ENCODE measurements around the gene GSG1L. TPM values are rescaled to one million over a fixed set of nuclear protein-coding genes. Genes with fewer than 3 reads are reported as not detected.

GSG1L gene
- total RNA-seq, 1 donor from 2014 or later, result 1.4 TPM

DNA sequence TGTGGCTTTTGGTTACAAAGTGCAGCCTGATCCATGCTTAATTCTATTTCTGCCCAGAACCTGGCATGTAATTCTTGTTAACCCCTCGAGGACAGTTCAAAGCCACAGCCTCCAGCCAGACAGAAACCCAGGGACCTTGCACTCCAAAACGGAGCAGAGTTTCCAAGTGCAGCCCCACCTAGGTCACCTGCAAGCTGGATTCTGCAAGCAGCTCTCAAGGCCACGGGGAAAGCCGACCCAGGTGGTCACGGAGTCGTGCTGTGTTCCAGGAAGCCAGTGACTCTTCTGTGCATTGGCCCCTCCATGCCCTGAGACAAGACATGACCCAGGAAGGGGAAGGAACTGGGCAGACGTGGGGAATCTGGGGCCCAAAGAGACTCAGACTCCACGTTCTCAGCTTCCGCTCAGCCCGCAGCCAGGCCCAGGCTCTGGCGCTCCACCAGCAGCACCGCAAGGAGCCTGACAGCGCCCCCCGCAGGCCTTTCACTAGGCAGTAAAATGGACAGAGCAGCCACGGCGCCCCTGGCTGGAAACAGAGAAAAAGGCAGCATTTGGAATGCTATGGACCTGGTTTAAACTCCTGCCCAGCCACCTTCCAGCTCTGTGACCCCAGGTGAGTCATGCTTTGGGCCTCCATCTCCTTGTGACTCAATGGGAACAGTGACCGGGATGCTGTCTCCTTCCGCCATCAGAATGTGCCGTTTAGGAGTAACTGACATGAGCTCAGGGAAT is 27.3 kb upstream of the GSG1L start:
- no peak for DNase-seq (ENCODE audit: extremely low spot score, unreplicated experiment)
- Mint-ChIP-seq H3K27me3 (no peaks in the 10 kb centered on the region), H3K9me3 (no peaks in the 10 kb centered on the region), H3K4me3 (no peak overlapping the region), H3K4me1 (ENCODE audit: unreplicated experiment) (peaks cover 6% of the 10 kb centered on the region), H3K27ac (peak overlapping the region; percentile 71), H3K36me3 (no peaks in the 10 kb centered on the region)
- TF ChIP-seq, protein P1, sequence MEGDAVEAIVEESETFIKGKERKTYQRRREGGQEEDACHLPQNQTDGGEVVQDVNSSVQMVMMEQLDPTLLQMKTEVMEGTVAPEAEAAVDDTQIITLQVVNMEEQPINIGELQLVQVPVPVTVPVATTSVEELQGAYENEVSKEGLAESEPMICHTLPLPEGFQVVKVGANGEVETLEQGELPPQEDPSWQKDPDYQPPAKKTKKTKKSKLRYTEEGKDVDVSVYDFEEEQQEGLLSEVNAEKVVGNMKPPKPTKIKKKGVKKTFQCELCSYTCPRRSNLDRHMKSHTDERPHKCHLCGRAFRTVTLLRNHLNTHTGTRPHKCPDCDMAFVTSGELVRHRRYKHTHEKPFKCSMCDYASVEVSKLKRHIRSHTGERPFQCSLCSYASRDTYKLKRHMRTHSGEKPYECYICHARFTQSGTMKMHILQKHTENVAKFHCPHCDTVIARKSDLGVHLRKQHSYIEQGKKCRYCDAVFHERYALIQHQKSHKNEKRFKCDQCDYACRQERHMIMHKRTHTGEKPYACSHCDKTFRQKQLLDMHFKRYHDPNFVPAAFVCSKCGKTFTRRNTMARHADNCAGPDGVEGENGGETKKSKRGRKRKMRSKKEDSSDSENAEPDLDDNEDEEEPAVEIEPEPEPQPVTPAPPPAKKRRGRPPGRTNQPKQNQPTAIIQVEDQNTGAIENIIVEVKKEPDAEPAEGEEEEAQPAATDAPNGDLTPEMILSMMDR (conservative IDR thresholded peaks at IDR 0.05), result peak; percentile 27

DNA sequence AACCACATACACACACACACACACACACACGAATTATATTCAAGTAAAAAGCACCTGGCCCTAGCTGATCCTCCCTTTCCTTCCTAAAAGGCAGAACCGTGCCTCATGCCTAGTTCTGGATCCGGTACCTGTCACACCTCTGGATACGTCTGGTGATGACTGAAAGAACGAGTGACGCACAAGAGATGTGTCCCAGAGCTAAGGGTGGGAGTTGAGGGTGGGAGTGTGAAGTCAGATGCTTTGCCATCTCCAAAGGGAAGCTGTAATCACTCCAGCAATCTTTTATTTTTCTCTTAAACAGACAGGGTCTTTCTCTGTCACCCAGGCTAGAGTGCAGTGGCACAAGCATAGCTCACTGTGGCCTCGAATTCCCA is 26.5 kb upstream of the GSG1L start:
- no peak overlapping the region for H3K4me3 Mint-ChIP-seq
- DNase-seq (ENCODE audit: extremely low spot score, unreplicated experiment), result no peak
- no peaks in the 10 kb centered on the region for H3K9me3 Mint-ChIP-seq
- H3K27me3 Mint-ChIP-seq, result no peaks in the 10 kb centered on the region
- TF ChIP-seq, protein P1 (conservative IDR thresholded peaks at IDR 0.05), result no peak
- H3K4me1 Mint-ChIP-seq (ENCODE audit: unreplicated experiment), result peaks cover 6% of the 10 kb centered on the region
- H3K36me3 Mint-ChIP-seq, result no peaks in the 10 kb centered on the region
- peak overlapping the region; percentile 71 for H3K27ac Mint-ChIP-seq

DNA sequence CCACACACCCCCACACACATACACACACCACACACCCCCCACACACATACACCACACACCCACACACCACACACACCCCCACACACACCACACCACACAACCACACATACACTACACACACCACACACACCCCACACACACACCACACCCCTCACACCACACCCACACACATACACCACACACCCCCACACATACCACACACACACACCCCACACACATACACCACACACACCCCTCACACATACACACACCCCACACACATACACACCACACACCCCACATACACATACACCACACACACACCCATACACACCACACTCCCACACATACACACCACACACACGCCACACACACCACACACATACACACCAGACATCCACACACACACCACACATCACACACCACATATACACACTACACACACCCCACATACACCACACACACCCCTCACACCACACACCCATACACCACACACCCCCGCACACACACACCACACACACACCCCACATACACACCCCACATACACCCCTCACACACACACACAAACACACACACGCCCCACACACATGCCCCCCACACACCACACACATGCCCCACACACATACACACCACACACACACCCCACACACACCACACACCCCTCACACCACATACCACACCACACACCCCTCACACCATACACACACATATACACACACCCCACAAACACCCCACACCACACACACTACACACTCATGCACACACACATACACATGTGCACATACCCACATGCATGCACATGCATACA is 25.9 kb upstream of the GSG1L start:
- no peak for DNase-seq (ENCODE audit: extremely low spot score, unreplicated experiment)
- no peaks in the 10 kb centered on the region for H3K9me3 Mint-ChIP-seq
- peak overlapping the region; percentile 71 for H3K27ac Mint-ChIP-seq
- peaks cover 6% of the 10 kb centered on the region for H3K4me1 Mint-ChIP-seq (ENCODE audit: unreplicated experiment)
- H3K36me3 Mint-ChIP-seq, result no peaks in the 10 kb centered on the region
- no peak overlapping the region for H3K4me3 Mint-ChIP-seq
- TF ChIP-seq, protein P1 (conservative IDR thresholded peaks at IDR 0.05), result no peak
- no peaks in the 10 kb centered on the region for H3K27me3 Mint-ChIP-seq

DNA sequence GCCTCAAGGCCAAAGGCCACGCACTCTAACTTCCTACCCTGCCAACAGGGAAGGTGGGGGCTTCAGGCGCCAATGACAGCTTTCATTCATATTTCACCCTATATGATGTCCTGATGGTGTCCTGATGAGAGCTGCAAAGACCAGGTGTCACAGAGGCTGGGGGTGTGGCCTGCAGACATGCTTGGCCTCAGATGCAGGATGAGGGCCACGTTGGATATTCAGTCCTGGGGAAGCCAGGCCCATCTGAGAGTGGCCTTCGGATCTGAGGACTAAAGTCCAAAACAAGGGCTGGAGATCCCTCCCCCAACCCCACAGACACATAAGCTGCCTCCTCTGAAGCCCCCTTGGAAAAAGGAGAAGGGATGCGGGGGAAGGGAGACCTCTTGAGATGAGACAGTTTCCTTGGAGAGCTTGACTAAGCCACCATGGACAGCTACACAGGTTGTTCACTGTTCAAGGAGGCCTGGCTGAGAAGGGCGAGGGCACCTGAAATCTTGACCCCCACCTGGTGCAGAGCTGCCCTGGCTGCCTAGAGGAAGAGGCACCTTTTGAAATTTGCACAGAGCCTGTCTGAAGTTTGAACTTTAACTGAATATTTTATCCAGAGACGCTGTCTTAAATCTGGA is 24.3 kb upstream of the GSG1L start:
- TF ChIP-seq, protein P1 (conservative IDR thresholded peaks at IDR 0.05), result no peak
- Mint-ChIP-seq H3K27ac (no peak overlapping the region), H3K4me3 (no peak overlapping the region), H3K36me3 (no peaks in the 10 kb centered on the region), H3K9me3 (no peaks in the 10 kb centered on the region), H3K4me1 (ENCODE audit: unreplicated experiment) (peaks cover 2% of the 10 kb centered on the region), H3K27me3 (no peaks in the 10 kb centered on the region)
- DNase-seq (ENCODE audit: extremely low spot score, unreplicated experiment), result no peak

DNA sequence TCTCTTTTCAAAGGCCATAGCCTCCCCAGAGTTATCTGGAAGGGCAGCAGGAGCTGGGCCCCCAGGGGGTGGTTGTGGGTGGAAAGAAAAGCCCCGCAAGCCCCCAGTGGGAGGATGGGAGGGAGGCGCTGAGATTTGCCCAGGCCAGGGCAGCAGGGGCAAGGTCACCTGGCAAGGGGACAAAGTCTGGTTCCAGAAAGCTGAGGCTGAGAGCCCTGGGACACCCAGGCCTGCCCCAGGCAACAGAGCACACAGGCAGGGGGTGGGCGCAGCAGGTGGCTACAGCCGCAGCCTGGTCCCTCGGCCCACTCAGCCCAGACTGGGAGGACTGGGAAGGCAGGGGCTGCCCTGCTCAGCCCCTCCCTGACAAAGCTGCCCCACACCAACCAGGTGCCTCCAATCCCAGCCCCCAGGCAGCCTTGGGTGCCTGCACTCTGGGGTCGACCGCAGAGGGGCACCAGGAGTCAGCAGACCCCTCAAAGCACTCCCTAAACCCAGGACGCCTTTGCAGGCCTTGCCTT is 23.7 kb upstream of the GSG1L start:
- Mint-ChIP-seq H3K27ac (no peak overlapping the region), H3K9me3 (no peaks in the 10 kb centered on the region), H3K27me3 (no peaks in the 10 kb centered on the region), H3K4me1 (ENCODE audit: unreplicated experiment) (no peaks in the 10 kb centered on the region), H3K4me3 (no peak overlapping the region), H3K36me3 (no peaks in the 10 kb centered on the region)
- DNase-seq (ENCODE audit: extremely low spot score, unreplicated experiment), result no peak
- TF ChIP-seq, protein P1 (conservative IDR thresholded peaks at IDR 0.05), result no peak
